C4-2B (cell line): ENCODE measurements around the gene NARF.
A peak's percentile ranks its signal among the peaks of the same experiment; 100 is the strongest.

Experiments used
- H3K27ac ChIP-seq: fragments of 450-650 bp; 2 replicates; pipeline ENCODE4 v1.5.1; 2017
- ZFX ChIP-seq: fragments of 450-650 bp; IDR thresholded peaks from 2 replicates; pipeline ENCODE4 v1.6.1; 2017
- TF ChIP-seq, protein P1 (sequence below): fragments of 450-650 bp; conservative IDR thresholded peaks from 2 replicates; pipeline ENCODE4 v1.5.1; 2017; ENCODE audit warnings: mild to moderate bottlenecking

The NARF gene

DNA sequence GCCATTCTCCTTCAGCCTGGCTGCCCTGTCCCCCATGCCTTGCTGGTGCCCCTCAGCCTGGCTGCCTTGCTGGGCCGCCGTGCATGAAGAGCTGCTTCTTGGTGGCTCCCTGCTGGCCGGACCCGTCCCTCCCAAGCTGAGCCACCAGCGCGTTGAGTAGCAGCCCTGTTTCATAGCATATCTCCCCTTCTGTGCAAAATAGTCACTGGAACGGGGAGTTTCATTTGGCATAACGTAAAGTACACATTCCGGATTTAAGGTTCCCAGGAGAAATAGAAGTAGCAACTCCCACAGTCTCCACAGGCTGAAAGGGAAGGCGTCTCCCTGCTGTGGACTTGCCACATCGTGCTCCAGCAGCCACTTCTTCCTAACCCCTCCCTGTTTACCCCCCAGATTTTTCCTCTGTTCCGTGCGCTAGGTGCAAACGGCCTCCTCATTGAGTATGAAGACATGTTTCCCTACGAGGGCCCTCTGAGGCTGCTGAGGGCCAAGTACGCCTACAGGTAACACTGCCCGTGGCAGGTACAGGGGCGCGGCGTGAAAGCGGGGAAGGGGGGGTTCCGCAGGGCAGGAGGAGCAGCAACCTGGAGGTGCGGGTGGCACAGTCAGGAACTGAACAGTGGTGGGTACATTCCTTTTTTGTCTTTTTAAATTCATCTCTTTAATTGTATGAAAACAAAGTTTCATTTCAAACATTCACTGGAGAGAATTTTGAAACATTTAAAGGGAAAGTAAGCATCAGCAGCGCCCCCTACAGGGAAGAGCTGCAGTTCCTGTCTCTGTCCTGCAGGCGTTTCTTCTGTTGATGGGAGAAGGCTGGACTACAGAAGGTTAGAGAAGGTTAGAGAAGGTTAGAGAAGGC is 34.3 kb upstream of the NARF start:
- H3K27ac ChIP-seq: no peak overlapping the region
- TF ChIP-seq, protein P1, sequence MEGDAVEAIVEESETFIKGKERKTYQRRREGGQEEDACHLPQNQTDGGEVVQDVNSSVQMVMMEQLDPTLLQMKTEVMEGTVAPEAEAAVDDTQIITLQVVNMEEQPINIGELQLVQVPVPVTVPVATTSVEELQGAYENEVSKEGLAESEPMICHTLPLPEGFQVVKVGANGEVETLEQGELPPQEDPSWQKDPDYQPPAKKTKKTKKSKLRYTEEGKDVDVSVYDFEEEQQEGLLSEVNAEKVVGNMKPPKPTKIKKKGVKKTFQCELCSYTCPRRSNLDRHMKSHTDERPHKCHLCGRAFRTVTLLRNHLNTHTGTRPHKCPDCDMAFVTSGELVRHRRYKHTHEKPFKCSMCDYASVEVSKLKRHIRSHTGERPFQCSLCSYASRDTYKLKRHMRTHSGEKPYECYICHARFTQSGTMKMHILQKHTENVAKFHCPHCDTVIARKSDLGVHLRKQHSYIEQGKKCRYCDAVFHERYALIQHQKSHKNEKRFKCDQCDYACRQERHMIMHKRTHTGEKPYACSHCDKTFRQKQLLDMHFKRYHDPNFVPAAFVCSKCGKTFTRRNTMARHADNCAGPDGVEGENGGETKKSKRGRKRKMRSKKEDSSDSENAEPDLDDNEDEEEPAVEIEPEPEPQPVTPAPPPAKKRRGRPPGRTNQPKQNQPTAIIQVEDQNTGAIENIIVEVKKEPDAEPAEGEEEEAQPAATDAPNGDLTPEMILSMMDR: peak; percentile 83
- TF ChIP-seq ZFX: no peak

DNA sequence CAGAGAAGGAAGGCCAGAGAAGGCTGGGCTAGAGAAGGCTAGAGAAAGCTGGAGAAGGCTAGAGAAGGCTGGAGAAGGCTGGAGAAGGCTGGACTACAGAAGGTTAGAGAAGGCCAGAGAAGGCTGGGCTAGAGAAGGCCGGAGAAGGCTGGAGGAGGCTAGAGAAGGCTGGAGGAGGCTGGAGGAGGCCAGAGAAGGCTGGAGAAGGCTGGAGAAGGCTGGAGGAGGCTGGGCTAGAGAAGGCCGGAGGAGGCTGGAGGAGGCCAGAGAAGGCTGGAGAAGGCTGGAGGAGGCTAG is 33.7 kb upstream of the NARF start:
- H3K27ac ChIP-seq: no peak overlapping the region
- TF ChIP-seq, protein P1: no peak; the same call in 1 of the 2 replicates
- no peak for TF ChIP-seq ZFX

DNA sequence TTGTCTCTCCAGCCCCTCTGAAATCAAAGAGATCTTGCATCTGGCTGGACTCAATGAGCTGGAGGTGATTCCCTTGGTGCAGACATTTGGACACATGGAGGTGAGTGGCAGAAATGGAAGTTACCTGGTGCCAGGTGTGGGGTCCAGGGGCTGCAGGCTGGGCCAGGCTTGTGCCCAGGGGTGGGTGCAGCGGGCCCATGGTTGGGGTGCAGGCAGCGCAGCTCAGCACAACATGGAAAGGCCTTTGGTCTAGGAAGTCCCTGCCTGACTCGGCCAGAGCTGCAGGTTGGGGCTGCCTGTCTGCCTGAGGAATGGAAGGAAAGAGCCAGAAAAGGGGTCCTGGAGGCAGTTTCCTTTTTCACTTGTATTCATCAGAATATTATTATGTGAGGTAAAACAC is 30.0 kb upstream of the NARF start:
- no peak for TF ChIP-seq ZFX
- TF ChIP-seq, protein P1: no peak
- no peak overlapping the region for H3K27ac ChIP-seq

DNA sequence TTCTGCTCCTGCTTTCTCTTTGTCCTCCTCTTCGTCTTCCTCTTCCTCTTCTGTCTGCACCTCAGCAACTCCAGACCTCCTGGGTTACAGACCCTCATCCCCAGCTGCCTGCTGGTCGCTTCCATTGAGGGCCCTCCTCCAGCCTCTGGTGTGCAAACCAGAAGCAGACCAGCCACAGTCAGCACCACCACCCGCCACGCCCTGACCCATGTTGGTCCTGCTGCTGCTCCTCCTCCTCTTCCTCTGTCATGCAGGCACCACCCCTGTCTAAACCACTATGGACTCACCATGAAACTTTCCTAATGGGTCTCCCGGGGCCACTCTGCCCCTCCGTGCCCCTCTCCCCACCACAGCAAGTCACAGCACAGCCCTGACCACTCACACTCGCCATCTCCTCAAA is 28.7 kb upstream of the NARF start:
- TF ChIP-seq, protein P1: no peak
- TF ChIP-seq ZFX: no peak
- H3K27ac ChIP-seq: no peak overlapping the region

DNA sequence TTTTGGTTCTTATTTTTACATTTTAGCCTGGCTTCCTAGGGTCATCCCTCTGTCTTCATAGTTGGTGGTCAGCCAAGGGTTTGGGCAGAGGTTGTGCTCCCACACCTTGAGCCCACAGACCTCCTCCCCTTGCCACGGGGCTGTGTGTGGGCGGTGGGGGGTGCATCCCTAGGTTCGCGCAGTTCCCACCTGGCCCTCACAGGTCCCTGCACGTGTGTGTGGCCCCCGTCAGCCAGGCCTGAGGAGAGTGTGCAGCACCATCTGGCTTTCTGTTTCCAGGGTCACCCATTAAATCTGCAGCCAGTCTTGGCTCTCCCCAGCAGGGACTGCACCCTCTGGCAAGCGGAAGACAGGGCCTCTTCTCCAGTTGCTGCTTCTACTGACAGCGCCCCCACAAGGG is 26.5 kb upstream of the NARF start:
- TF ChIP-seq ZFX: no peak
- TF ChIP-seq, protein P1: no peak
- H3K27ac ChIP-seq: no peak overlapping the region

DNA sequence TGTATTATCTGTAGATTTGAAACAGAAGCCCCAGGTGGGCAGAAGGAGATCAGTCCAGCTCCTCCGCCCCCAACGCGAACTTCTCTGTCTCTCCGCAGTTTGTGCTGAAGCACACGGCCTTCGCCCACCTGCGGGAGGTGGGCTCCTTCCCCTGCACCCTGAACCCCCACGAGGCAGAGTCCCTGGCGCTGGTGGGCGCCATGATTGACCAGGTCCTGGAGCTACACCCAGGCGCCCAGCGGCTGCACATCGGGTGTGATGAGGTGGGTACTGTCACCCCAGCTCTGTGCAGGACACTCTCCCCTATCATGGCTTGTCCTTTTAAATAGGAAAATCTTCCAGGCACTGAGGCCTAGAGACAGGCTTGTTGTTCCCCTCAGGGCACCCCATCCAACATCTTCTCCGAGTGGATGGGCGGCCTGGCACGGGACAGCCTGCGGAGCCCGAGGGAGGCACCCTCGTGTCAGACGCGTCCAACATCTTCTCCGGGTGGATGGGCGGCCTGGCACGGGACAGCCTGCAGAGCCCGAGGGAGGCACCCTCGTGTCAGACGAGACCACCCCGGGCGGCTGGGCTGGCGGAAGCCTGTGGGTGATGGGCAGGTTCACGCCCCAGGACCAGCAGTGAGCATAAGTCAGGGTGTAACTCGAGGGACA is 24.9 kb upstream of the NARF start:
- H3K27ac ChIP-seq: no peak overlapping the region
- no peak for TF ChIP-seq ZFX
- TF ChIP-seq, protein P1: no peak

DNA sequence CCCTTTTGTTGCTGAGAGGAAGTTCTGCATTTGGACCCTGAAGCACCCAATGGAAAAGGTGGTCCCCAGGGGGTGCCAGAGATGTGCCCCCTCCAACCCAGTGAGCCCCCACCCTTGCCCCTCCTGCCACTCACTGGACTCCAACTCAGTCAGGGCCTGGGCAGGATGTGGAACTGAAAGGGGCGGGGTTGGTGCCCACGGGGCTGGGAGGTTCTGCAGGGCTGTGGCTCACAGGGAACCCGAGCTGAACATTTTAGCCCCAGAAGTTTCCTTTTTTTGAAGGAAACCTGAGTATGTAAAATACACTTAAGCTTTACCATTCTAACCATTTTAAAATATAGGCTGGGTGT is 24.4 kb upstream of the NARF start:
- no peak overlapping the region for H3K27ac ChIP-seq
- TF ChIP-seq, protein P1: no peak
- no peak for TF ChIP-seq ZFX
